WTC11 (cell line): Measurements from ENCODE around the gene RPUSD4. TPM values are rescaled to one million over a fixed set of nuclear protein-coding genes. Genes with fewer than 3 reads are reported as not detected.
A peak's percentile ranks its signal among the peaks of the same experiment; 100 is the strongest.

Experiments
- ATAC-seq: fragments of 200-7000 bp; cut with Tn5 transposase; 2 replicates; pipeline ENCODE4 v1.10.0; 2021; ENCODE audit warnings: mild to moderate bottlenecking, moderate library complexity
- CTCF ChIA-PET: fragments of 300-600 bp; sonication (Branson Sonifier 250); formaldehyde crosslinking; loops from one replicate; lab custom pipeline; 2021; ENCODE audit warnings: antibody characterized with exemption; lab: Charles Lee
- POLR2A ChIA-PET: fragments of 350-600 bp; sonication (Branson Sonifier 250); formaldehyde crosslinking; loops from one replicate; lab custom pipeline; 2021; ENCODE audit warnings: antibody characterized with exemption; lab: Charles Lee
- DNase-seq: peaks from one replicate; pipeline ENCODE4 v3.0.0; 2021; ENCODE audit warnings: low spot score
- H3K27ac Mint-ChIP-seq: 2 replicates; pipeline ENCODE4 v1.8.0; 2021; ENCODE audit warnings: mixed read lengths
- H3K27me3 Mint-ChIP-seq: 2 replicates; pipeline ENCODE4 v1.8.0; 2021; ENCODE audit warnings: low read depth, mild to moderate bottlenecking, moderate library complexity, mixed read lengths
- H3K36me3 Mint-ChIP-seq: 2 replicates; pipeline ENCODE4 v1.8.0; 2021; ENCODE audit warnings: mixed read lengths
- H3K4me1 Mint-ChIP-seq: 2 replicates; pipeline ENCODE4 v1.8.0; 2022; ENCODE audit warnings: mixed read lengths
- H3K4me3 Mint-ChIP-seq: 2 replicates; pipeline ENCODE4 v1.8.0; 2021; ENCODE audit warnings: mild to moderate bottlenecking, moderate library complexity, mixed read lengths
- H3K9me3 Mint-ChIP-seq: 2 replicates; pipeline ENCODE4 v1.8.0; 2021; ENCODE audit warnings: mixed read lengths
- AR ChIP-seq: fragments of 250-450 bp; sonication (Bioruptor Pico); IDR thresholded peaks from 2 replicates; pipeline ENCODE4 v1.9.0; 2021; ENCODE audit warnings: mild to moderate bottlenecking
- CBFB ChIP-seq: sonication (generic); formaldehyde crosslinking; IDR thresholded peaks from 2 replicates; pipeline ENCODE4 v1.8.1; 2022; ENCODE audit warnings: mild to moderate bottlenecking, low read depth, missing genetic modification reagents
- CTCF ChIP-seq: fragments of 200-600 bp; IDR thresholded peaks from 2 replicates; pipeline ENCODE4 v1.8.0; 2022; ENCODE audit warnings: antibody characterized with exemption
- ELF4 ChIP-seq: sonication (generic); formaldehyde crosslinking; IDR thresholded peaks from 2 replicates; pipeline ENCODE4 v1.8.1; 2022; ENCODE audit warnings: low read depth, mild to moderate bottlenecking, moderate library complexity, missing genetic modification reagents
- EMX1 ChIP-seq: fragments of 250-450 bp; sonication (Bioruptor Pico); IDR thresholded peaks from 2 replicates; pipeline ENCODE4 v1.8.0; 2021; ENCODE audit warnings: mild to moderate bottlenecking
- FOXP1 ChIP-seq: sonication (generic); formaldehyde crosslinking; IDR thresholded peaks from 2 replicates; pipeline ENCODE4 v1.8.0; 2022; ENCODE audit warnings: missing genetic modification reagents, mild to moderate bottlenecking, moderate library complexity, borderline replicate concordance
- GABPB1 ChIP-seq: sonication (generic); formaldehyde crosslinking; IDR thresholded peaks from 2 replicates; pipeline ENCODE4 v1.8.1; 2023; ENCODE audit warnings: mild to moderate bottlenecking, missing genetic modification reagents
- GRHL2 ChIP-seq: fragments of 250-450 bp; sonication (Bioruptor Pico); IDR thresholded peaks from 2 replicates; pipeline ENCODE4 v1.8.0; 2022; ENCODE audit warnings: mild to moderate bottlenecking, moderate library complexity; ENCODE audit not compliant: insufficient replicate concordance, severe bottlenecking
- JAZF1 ChIP-seq: fragments of 250-450 bp; sonication (Bioruptor Pico); IDR thresholded peaks from 2 replicates; pipeline ENCODE4 v1.9.0; 2021; ENCODE audit warnings: moderate library complexity, mild to moderate bottlenecking, inconsistent platforms
- MAX ChIP-seq: sonication (generic); formaldehyde crosslinking; IDR thresholded peaks from 2 replicates; pipeline ENCODE4 v1.8.0; 2022; ENCODE audit warnings: mild to moderate bottlenecking, missing genetic modification reagents
- MLX ChIP-seq: sonication (generic); formaldehyde crosslinking; IDR thresholded peaks from 2 replicates; pipeline ENCODE4 v1.8.1; 2023; ENCODE audit warnings: mild to moderate bottlenecking, missing genetic modification reagents, moderate library complexity
- NFATC4 ChIP-seq: fragments of 250-450 bp; sonication (Bioruptor Pico); IDR thresholded peaks from 2 replicates; pipeline ENCODE4 v1.9.0; 2021; ENCODE audit warnings: mild to moderate bottlenecking
- NR2C2 ChIP-seq: sonication (generic); formaldehyde crosslinking; IDR thresholded peaks from 2 replicates; pipeline ENCODE4 v1.8.0; 2022; ENCODE audit warnings: mild to moderate bottlenecking, missing genetic modification reagents
- NR3C1 ChIP-seq: sonication (generic); formaldehyde crosslinking; conservative IDR thresholded peaks from 2 replicates; pipeline ENCODE4 v1.8.1; 2023; ENCODE audit warnings: low read depth, mild to moderate bottlenecking, missing genetic modification reagents
- PREB ChIP-seq: sonication (generic); formaldehyde crosslinking; IDR thresholded peaks from 2 replicates; pipeline ENCODE4 v1.8.1; 2022; ENCODE audit warnings: mild to moderate bottlenecking, missing genetic modification reagents, moderate library complexity, borderline replicate concordance
- PRRX2 ChIP-seq: fragments of 250-450 bp; sonication (Bioruptor Pico); IDR thresholded peaks from 2 replicates; pipeline ENCODE4 v1.8.0; 2021; ENCODE audit warnings: mild to moderate bottlenecking
- RELA ChIP-seq: sonication (generic); formaldehyde crosslinking; IDR thresholded peaks from 2 replicates; pipeline ENCODE4 v1.8.1; 2022; ENCODE audit warnings: missing genetic modification reagents, mild to moderate bottlenecking, borderline replicate concordance
- SMAD4 ChIP-seq: sonication (generic); formaldehyde crosslinking; IDR thresholded peaks from 2 replicates; pipeline ENCODE4 v1.8.0; 2022; ENCODE audit warnings: mild to moderate bottlenecking, missing genetic modification reagents
- SOX15 ChIP-seq: fragments of 250-450 bp; sonication (Bioruptor Pico); IDR thresholded peaks from 2 replicates; pipeline ENCODE4 v1.9.0; 2021; ENCODE audit warnings: mild to moderate bottlenecking
- ZBTB21 ChIP-seq: sonication (generic); formaldehyde crosslinking; IDR thresholded peaks from 2 replicates; pipeline ENCODE4 v1.8.1; 2023; ENCODE audit warnings: mild to moderate bottlenecking, missing genetic modification reagents, borderline replicate concordance
- ZNF396 ChIP-seq: fragments of 250-450 bp; sonication (Bioruptor Pico); IDR thresholded peaks from 2 replicates; pipeline ENCODE4 v1.8.0; 2021; ENCODE audit warnings: mild to moderate bottlenecking, moderate library complexity, borderline replicate concordance
- ZNF671 ChIP-seq: fragments of 250-450 bp; sonication (Bioruptor Pico); IDR thresholded peaks from 2 replicates; pipeline ENCODE4 v1.8.0; 2021; ENCODE audit warnings: mild to moderate bottlenecking
- total RNA-seq: library from RNA; stranded (reverse); gene quantifications from 3 replicates; pipeline ENCODE4 v1.2.3, GENCODE V29; 2021

RPUSD4 gene
- total RNA-seq, 1 experiment from 2014 or later = 46.6 TPM

GRCh38 chr11:126195119-126195518 lies 16.3 kb downstream of the RPUSD4 start (continued):
- no peak for TF ChIP-seq ELF4 (CRISPR knock-in tag)

GRCh38 chr11:126194121-126194543 lies 17.3 kb downstream of the RPUSD4 start:
- ATAC-seq (peak; percentile 58), DNase-seq (peak; percentile 35)
- H3K36me3 Mint-ChIP-seq = peaks cover 59% of the 10 kb centered on the region
- H3K27ac Mint-ChIP-seq = no peak overlapping the region
- TF ChIP-seq CTCF = peak; percentile 38
- TF ChIP-seq NFATC4 (CRISPR knock-in tag) = no peak
- ChIA-PET CTCF (interaction anchor here (0.7 to 2.0 kb wide), 18 partner anchors 12 to 291 kb away, joined by 3 to 22 read pairs (median 4); partner anchors contain the start of genes CDON, DDX25 and PUS3), POLR2A (interaction anchor here (0.6 to 1.1 kb wide), 2 partner anchors 249 to 252 kb away, joined by 3 to 4 read pairs; partner anchors contain the start of gene VSIG10L2)
- no peak overlapping the region for H3K4me3 Mint-ChIP-seq
- no peaks in the 10 kb centered on the region for H3K27me3 Mint-ChIP-seq
- H3K9me3 Mint-ChIP-seq = peaks cover 22% of the 10 kb centered on the region
- H3K4me1 Mint-ChIP-seq = no peaks in the 10 kb centered on the region

GRCh38 chr11:126193038-126193478 lies 18.4 kb downstream of the RPUSD4 start:
- DNase-seq = no peak
- peaks cover 48% of the 10 kb centered on the region for H3K36me3 Mint-ChIP-seq
- H3K4me1 Mint-ChIP-seq = peaks cover 2% of the 10 kb centered on the region; the same call in 1 of the 2 replicates
- no peak for ATAC-seq
- TF ChIP-seq CTCF (no peak), GRHL2 (CRISPR knock-in tag) (no peak), PREB (CRISPR knock-in tag) (no peak), FOXP1 (no peak), GABPB1 (CRISPR knock-in tag) (0 out of 2 replicates have a peak, but pooled peaks have one; percentile 16)
- ChIA-PET CTCF (interaction anchor here (0.9 to 2.0 kb wide), 11 partner anchors 11 to 290 kb away, joined by 3 to 22 read pairs (median 7); partner anchors contain the start of genes CDON, DDX25 and PUS3), POLR2A (interaction anchor here (1.1 kb wide), 1 partner anchor 251 kb away, joined by 4 read pairs; no protein-coding TSS in a partner anchor)
- no peaks in the 10 kb centered on the region for H3K27me3 Mint-ChIP-seq
- H3K4me3 Mint-ChIP-seq = no peak overlapping the region
- no peak overlapping the region for H3K27ac Mint-ChIP-seq
- H3K9me3 Mint-ChIP-seq = peaks cover 18% of the 10 kb centered on the region

GRCh38 chr11:126192361-126192760 lies 19.1 kb downstream of the RPUSD4 start:
- H3K4me3 Mint-ChIP-seq = no peak overlapping the region
- TF ChIP-seq MLX (CRISPR knock-in tag) = no peak
- TF ChIP-seq SMAD4 (CRISPR knock-in tag) = no peak
- no peak for TF ChIP-seq EMX1
- no peak for TF ChIP-seq ZNF671
- no peak for TF ChIP-seq ZNF396 (CRISPR knock-in tag)
- no peak for TF ChIP-seq ELF4 (CRISPR knock-in tag)
- no peak for TF ChIP-seq CBFB (CRISPR knock-in tag)
- TF ChIP-seq AR (CRISPR knock-in tag) = no peak
- no peak for TF ChIP-seq NR2C2 (CRISPR knock-in tag)
- no peak for TF ChIP-seq MAX (CRISPR knock-in tag)
- TF ChIP-seq SOX15 (CRISPR knock-in tag) = no peak
- no peak for TF ChIP-seq RELA (CRISPR knock-in tag)
- no peak for TF ChIP-seq NR3C1 (CRISPR knock-in tag)
- no peak for TF ChIP-seq JAZF1
- no peak for TF ChIP-seq PRRX2 (CRISPR knock-in tag)
- TF ChIP-seq ZBTB21 (CRISPR knock-in tag) = no peak
- TF ChIP-seq, all 79 proteins: peak for 0
- H3K36me3 Mint-ChIP-seq = peaks cover 41% of the 10 kb centered on the region
- H3K4me1 Mint-ChIP-seq = peaks cover 2% of the 10 kb centered on the region; the same call in 1 of the 2 replicates
- H3K27me3 Mint-ChIP-seq = no peaks in the 10 kb centered on the region
- H3K27ac Mint-ChIP-seq = 0 out of 2 replicates have a peak overlapping the region, but pooled peaks have one; percentile 76
- peaks cover 11% of the 10 kb centered on the region for H3K9me3 Mint-ChIP-seq
- ATAC-seq (no peak), DNase-seq (no peak)
- POLR2A ChIA-PET = no interaction called here
- CTCF ChIA-PET = no interaction called here
